HG02981 (cell line): Measurements from ENCODE around the gene MAP1B.

ENCODE experiments used
- ATAC-seq: cut with Tn5 transposase; IDR thresholded peaks from one replicate; pipeline ENCODE4 v1.9.1; 2021; ENCODE audit warnings: mild to moderate bottlenecking, moderate library complexity; ENCODE audit not compliant: unreplicated experiment

Gene MAP1B

DNA sequence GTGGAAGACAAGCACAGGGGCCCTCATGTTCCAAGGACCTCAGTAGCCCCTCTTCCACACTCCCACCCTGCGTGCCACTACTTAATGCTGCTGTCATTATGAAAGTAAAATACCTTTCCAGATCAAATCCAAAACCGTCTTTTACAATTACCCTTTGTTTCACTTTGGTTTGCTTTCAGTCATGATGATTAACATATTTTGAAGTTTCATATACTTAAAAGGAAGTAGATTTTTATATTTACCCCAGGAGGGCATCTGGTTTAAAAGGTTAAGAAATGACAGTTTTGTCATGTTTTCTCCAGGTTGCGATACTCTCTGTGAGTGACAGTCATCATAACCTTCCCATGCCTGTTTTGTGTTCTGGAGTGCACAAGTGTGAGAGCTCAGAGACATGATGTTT, 13.5 kb upstream of the MAP1B start:
- no peak for ATAC-seq

DNA sequence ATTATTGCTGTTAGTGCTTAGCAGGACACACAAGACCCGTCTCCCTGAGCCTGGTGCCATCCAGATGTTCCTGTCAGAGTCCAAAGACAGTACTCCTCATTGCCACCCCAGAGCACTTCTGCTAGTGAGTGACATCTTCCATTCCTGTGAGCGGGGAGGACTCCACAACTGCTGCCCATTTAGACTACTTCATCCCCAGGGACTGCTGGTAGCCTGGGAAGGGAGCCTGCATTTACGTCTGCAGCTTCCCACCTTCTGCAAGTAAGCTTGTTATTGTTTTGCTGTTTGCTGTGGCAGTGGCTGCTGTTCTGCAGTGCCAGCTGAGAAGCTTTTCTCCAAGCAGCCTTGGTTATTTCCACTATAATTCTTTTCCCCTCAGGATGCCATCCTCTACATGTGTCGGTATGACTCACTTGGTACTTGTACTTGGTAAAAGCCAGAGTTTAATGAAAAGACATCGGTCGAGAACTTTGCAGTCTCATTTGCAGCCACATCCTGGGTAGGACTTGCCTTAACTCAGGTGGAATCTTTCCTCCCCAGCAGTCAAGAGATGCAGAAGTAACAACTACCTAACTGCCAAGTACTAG, 10.6 kb upstream of the MAP1B start:
- ATAC-seq, result no peak

DNA sequence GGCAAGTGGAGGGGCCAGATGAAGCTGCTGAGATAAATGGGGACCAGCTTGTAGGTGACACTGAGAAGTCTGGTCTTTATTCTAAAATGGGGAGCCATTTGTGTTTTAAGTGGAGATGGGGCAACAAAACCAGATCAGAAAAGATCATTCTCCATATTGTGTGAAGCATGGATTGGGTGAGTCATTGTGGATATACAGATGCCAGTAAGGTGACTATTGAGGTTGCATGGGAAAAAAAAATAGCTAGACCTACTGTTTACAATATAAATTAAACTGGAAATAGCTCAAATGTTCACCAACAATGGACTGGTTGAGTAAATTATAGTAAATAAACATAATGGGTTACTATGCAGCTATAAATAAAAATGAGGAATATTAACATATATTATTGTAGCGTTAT, 5.4 kb upstream of the MAP1B start:
- ATAC-seq, result no peak

DNA sequence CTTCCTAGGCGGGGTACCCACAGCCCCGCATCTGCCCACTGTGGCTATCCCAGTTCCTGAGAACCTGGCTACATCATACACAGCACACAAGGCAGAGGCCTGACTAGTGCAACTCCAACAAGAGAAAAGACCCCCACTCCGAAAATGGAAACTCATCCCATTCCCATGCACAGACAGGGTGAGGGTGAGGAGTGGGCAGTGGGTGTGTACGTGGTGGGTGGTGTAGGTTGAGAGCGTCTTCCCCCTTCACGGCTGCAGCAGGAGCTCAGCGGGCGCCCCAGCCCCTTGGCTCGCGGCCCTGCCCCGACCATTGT, 501 bp upstream of the MAP1B start:
- no peak for ATAC-seq

DNA sequence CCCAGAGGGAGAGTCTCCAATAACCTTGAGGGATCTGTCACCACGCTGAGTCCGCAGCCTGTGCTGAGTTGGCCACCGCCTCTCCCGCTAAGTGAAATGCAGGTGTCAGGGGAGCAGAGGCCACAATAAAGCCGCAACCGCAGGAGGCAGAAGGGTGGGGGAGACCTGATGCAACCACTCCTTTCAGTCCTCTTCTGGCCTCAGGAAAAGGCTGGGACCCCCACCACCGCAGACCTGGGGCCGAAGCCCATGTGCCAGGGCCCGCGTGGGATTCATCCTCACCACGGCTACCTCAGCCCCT, 576 bp downstream of the MAP1B start:
- no peak for ATAC-seq

DNA sequence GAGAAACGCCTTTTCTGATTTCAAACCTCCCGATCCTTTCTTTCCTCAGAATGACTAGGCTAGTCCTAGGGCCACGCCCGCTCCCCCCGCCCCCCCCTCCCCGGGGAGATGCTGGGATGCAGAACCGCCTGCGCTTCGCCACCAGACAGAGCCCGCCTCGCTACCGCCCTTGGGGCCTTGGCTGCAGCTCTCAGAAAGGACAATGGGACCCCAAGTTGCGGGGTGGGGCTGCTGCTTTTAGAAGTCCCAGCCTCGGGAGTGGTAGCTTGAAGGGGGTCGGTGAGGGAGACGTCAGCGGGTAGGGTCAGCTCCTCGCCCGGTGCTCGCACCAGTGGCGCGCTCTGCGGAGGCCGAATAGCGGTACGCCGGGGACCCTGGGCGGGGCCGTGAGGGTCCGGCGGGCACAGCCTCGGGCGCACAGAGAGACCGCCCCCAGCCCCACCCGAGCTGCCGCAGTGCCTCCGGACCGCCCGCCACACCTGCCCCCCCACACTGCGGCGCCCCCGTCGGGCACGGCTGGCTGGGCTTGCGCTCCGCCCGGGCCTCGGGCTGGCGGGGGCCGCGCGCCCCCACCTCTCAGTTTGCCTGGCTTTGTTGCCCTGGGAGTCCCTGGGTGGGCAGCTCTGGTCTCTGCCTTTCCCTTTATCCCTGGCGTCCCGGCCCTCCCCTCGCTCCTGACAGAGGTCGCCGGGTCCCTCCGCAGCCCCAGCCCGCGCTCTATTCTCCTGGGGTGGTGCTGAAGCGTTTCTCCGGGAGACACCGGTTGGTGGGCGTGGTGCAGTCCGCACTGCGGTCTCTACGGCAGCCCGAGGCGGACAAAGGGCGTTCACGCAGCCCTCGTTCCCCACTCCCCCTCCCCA, 1.2 kb downstream of the MAP1B start:
- no peak for ATAC-seq

DNA sequence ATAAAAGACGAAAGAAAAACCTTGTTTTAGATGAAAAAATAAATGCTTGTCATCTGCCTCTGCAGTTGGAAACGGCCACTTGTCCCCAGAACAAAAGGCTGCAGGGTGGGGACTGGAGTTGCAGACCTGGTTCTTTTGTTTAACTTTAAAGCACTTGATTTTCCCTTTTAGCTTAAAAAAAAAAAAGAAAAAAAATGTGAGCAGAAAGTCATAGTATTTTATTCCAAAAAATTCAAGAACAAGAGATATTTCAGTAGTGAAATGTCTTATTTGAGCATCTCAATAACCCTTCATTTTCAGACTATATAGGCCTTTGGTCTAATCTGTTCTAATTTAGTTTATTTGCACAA, 1.8 kb downstream of the MAP1B start:
- no peak for ATAC-seq

DNA sequence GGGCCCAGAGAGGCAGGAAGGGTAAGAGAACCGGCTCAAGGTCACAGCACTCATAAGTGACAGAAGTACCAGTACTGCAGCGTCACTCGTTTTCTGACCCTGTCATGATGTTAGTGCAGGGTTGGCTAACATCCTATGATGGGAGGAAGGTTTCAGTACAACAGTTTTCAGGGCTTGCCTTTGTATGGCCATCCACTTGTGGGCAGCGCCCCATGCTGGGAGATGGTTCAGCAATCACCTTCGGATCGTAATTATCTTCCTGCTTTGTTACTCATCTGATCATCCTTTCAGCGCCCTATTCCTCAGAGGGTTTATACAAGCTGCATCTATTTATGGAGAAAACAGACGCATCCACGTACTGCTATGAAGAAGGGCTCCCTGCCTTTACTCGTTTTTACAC, 2.4 kb downstream of the MAP1B start:
- no peak for ATAC-seq

DNA sequence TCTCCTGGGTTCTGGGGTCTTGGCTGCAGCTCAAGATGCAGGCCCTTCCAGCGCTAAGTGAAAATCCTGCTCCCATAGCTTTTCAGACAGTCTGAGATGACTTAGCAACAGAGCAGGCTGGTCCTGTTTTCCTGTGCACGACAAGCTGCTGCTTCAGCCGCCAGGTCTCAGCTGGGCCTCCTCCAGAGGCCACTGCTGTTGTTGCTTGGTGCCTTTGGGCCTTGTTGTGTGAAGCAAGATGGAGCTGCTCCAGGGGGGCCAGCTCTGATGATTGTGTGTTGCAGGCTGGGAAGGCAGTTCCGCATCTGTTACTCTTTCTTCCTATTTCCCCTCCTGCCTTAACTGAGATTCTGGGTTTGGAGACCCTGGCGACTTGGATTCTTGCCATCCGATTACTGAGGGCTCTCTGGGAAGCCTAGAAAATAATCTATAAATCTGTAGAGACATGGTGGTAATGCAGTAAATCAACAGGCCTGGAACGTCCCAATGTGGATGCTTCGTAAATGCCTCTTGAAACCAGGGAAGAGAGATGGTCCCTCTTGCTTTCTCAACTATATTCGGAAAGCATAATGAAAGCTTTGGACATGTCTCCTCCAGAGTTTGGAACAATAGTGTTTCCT, 3.2 kb downstream of the MAP1B start:
- no peak for ATAC-seq

DNA sequence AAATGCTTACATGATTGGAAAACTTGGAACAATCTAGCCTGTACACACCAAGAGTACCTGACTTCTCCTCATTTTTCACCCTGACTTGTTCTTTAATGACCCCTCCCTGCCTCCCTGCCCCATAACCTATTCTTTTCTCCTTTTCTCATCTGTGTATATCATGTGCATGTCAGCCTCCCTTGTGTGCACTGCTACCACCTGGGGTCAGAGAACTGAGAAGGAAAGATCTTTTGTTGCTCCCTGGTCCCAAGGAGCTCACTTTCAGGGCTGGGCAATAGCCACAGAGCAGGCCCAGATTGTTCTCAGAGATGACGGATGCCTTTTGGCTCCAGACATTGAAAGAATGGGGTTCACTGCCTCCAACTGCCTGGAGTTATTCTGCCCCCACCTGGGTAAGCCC, 5.1 kb downstream of the MAP1B start:
- no peak for ATAC-seq

DNA sequence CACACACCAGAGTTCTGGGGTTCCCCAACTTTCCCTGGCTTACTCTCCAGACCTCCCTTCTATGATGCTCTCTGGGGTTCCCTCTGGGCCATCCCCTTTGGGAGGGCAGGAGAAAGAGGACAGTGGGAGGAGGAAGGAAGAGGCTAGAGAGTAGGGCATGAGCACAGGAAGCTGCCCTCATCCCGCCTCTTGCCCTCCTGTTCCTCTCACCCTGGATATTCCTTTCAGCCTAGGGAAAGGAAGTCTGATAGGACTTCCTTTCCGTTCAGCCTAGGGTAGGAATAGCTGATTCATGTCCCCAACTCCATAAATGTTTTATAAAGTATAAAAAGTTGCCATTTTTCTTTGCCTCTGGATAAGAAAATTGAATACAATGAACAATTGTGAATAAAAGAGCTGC, 7.4 kb downstream of the MAP1B start:
- ATAC-seq, result no peak

DNA sequence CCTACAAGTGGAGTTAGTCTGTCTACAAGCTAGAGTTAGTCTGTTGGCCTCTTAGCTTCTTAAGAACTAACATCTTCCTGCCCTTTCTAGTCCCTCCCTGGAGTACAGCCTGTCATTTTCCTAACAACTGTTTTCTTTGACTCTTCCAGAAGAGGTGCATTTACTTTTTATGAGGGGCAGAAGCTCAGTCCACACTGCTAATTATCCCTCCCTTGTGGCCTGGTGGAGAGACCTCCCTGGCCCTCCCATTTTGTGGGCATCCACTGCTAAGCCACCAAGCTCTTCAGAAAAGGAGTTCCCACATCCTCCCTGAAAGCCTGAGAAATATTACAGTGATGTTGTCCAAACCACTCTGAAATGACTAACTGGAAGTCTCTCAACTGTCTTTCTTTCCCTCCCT, 8.0 kb downstream of the MAP1B start:
- ATAC-seq, result no peak

DNA sequence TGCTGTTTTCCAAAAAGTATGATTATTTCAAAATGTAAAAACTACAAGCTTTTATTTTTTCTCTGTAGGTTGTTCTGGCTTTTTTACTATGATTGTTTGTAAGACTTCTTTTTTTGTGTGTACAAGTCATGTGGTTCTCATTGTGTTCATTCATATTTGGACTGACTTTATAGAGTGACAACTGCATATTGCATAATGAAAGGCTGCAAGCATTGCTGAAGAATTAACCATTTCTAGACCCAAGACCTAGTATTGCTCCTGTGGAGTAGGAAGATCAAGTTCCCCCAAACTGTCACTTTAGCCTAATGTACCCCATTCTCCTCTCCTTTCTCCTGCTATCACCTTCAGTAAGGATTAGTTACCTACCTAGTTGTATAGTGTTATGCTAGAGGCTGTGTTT, 10.0 kb downstream of the MAP1B start:
- ATAC-seq, result no peak

DNA sequence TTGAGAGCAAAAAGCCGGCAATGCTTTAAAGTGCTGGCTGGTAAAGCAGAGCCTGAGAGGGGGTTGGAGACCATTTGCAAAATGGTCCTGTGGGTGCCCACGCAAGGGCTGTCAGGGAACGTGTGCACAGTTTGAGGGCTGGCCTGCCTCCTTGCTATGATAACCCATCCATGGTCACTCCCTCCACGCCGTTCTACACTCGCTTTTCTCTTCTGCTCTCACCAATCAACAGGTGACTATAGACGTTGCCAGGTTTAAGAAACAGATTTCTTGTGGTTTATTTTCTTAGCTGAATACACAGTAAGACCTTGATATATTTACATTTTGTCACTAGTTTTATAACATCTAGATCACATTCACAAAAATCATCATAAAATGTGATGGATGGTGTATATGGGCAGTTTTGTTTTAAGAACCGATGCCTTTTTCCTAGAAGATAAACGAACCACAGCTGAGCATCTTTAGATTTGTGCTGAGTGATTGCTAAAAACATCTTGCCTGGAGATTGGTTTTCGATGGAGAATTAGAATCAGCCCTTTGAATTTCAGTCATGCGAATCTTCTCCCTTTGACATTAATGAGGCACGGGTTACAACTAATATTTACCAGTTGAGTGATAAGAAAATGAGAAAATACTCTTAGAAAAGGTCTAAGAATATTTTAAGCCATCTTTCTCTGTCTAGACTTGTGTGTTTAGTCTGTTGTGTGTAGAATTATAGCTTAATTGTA, 13.9 kb downstream of the MAP1B start:
- no peak for ATAC-seq

DNA sequence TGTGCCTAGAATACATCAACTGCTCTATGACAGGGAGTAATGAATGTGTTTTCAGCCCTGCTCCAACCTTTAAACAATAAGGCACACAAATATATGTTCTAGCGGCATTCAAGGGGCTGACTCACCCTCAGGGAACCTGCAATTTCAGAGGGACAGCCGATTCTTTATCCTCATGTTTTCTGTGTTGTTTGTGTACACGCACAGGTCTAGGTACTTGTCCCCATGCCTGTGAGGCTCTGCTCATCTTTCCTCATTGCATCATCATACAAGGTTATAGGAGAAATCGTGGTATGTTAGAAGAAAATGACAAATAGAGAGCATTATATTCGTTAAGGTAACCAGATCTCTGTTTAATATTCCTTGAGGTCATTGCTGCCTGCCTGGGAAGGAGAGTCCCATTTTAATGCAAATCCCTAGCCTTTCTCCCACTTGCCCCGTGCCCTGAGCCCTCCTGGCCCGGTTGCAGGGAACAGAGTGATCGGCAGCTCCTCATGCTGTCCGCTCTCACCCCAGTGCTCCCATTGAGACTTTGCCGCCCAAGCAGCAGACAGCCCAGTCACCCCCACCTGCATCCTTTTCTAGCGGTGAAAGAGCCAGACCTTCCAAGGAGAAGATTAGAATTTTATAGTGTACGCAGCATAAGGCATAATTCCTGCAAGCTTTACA, 14.6 kb downstream of the MAP1B start:
- ATAC-seq, result no peak

DNA sequence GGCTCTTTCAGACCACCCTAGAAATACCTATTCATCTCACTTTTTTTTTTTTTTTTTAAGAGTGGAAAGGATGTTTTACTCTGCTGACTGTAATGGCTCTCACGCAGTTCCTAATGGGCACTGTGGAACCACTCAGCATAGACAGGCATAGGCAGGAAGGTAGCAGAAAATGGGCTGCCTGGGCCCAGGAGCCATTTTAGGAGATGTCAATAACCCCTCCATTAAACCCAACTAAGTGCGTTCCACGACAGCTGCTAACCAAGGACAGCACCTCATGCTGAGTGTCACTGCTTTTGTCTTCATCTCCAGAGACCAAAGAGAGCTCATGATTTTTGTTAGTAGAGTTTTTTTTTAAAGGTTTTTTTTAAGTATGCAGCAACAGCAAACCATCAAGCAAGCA, 15.3 kb downstream of the MAP1B start:
- no peak for ATAC-seq

DNA sequence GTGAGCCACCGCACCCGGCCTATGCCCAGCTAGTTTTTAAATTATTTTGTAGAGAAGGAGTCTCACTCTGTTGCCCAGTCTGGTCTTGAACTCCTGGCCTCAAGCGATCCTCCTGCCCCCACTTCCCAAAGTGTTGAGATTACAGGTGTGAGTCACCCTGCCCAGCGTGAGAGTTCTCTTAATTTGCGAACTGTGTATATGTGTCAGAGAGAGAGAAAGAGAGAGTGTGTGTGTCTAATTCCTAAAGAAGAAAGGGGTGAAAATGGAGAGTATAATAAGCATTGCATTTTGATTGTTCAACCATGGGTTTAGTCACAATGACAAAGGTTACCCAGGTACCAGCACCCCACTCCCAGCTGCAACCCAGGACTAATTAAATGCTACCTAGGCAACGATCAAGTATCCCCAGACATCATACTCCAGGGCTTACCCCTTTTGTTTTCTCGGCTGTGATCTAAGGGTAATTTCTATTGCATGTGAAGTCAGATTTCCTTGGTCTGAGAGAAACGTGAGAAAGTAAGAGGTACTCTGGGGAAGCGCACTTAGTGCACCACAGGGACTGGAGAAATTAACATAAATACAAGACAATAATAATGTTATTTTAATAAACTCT, 16.6 kb downstream of the MAP1B start:
- ATAC-seq, result no peak

DNA sequence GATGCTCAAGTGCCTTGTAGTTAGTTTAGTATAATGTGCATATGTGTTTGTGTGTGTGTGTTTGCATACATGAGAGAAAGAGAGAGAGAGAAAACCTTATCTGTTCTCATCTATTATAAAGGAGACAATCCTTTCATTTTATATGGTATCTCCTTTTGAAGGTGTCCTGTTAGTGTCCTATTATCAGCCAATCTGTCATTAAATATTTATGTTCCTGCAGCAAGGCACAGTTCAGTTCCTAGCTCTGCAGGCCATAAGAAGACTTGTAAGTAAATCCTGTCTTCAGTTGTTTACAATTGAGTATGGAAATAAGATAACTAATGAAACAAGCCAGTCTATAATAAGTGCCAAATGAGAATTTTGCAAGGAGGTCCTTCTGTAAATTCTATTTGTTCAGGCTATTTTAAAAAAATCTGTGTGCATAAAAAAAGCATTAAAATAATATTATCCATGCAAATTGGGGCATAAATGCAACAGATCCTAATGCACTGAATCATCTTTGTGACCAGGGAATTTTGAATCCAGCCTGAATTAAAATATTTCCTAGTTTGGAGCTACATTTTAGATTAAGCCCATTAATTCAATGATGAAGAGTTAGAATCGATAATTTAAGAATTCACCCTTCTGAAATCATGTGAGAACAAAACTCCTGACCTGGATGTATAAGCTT, 18.1 kb downstream of the MAP1B start:
- ATAC-seq, result no peak

DNA sequence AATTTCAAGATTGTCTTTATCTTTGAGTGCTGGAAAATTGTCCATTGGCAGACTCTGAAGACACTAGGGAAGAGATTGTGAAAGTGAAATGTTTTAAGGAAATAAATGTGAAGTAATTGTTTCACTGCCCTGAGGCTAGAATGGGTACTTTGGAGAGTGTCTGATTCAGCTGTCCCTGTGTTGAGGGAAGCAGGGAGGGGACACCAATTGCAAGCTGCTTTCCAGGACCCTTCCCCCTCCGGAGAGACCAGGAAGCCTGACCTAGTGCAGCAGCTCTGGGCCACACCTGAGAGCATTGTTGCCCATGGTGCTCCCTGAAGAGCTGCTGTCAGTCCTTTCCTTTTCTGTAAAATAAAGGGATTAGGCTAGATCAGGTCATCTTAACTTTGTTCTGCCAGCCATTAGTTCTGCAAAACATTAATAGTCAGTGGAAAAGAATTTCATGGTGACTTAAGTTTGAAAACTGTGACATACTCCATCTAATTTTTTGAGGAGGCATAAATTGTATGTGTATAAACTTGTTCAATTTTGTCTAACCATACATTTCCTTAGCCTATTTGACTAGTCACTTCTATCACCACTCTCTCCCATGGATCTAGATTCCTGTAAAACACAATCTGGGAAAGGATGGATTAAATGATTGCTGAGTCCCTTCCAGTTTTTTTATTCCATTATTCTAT, 18.8 kb downstream of the MAP1B start:
- no peak for ATAC-seq

DNA sequence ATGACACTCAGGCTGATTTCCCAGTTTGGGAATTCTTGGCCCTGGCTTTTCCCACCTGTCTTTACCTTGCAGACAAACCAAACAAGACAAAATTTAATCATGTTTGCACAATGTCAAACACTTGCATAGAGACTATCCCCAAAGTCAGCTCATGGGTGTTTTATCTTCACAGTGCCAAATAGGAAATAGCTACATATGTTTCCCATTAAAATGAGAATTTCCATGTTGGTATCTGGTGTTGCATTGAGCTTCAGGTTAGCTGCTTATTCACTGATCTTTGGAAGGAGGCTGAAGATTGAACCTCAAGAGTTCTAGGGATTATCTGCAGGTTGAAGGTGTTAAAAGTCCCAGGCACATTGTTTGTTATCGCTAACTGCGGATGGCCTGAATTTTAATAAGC, 19.5 kb downstream of the MAP1B start:
- ATAC-seq, result no peak
